GM12878 (cell line): ENCODE measurements around the gene CDYL. TPM values are rescaled to one million over a fixed set of nuclear protein-coding genes. Genes with fewer than 3 reads are reported as not detected.

Experiments
- ATAC-seq: fragments of 200-7000 bp; cut with Tn5 transposase; 3 replicates; pipeline ENCODE4 v1.9.1; 2020; ENCODE audit warnings: mild to moderate bottlenecking, moderate library complexity
- BruUV-seq: library from RNA; stranded (reverse); fragments of 400-500 nt; replicated peaks from 2 replicates; lab custom pipeline; 2021; lab: Mats Ljungman, UMichigan
- CTCF ChIA-PET: fragments of 300-600 bp; sonication (Branson Sonifier 250); formaldehyde crosslinking; extraction: SDS; loops from one replicate; lab custom pipeline; 2021; ENCODE audit warnings: inconsistent platforms; lab: Yijun Ruan, JAX
- POLR2A ChIA-PET: fragments of 350-600 bp; formaldehyde crosslinking; extraction: SDS; loops from one replicate; lab custom pipeline; 2021; ENCODE audit warnings: inconsistent platforms; lab: Charles Lee
- RAD21 ChIA-PET: fragments of 300-600 bp; sonication (Branson Sonifier 250); formaldehyde crosslinking; loops from one replicate; lab custom pipeline; 2023; ENCODE audit warnings: antibody characterized with exemption; ENCODE audit not compliant: unreplicated experiment; lab: Charles Lee
- SMC1A ChIA-PET: fragments of 300-600 bp; sonication (Branson Sonifier 250); formaldehyde crosslinking; loops from one replicate; lab custom pipeline; 2023; ENCODE audit not compliant: unreplicated experiment, uncharacterized antibody; lab: Charles Lee
- DNase-seq: peaks from one replicate; pipeline ENCODE4 v3.0.0-alpha.2; 2011; ENCODE audit warnings: low read depth, low spot score
- FAIRE-seq: peaks from 3 replicates; lab custom pipeline; 2011; peaks lifted over from hg19 to GRCh38; lab: Jason Lieb, UNC
- H2AFZ ChIP-seq: 2 replicates; pipeline ENCODE4 v1.6.0; 2011; ENCODE audit warnings: low read depth, low read length, control low read depth; ENCODE audit not compliant: control insufficient read depth
- H3K27ac ChIP-seq: 2 replicates; pipeline ENCODE4 v1.5.1; 2011; ENCODE audit warnings: control low read depth; ENCODE audit not compliant: control insufficient read depth, insufficient read depth
- H3K27me3 ChIP-seq, 2 experiments: replicated peaks in 1 of 2; 2 replicates each; pipeline versions ENCODE4 v1.6.0 to v1.6.1; 2011; ENCODE audit warnings: low read length in 1 of 2; ENCODE audit not compliant: control insufficient read depth in 2 of 2, insufficient read depth in 2 of 2
- H3K36me3 ChIP-seq, 2 experiments: 2 replicates each; pipeline ENCODE4 v1.5.1; 2011; ENCODE audit warnings: low read length in 1 of 2; ENCODE audit not compliant: control insufficient read depth in 2 of 2, insufficient read depth in 2 of 2
- H3K4me1 ChIP-seq: 2 replicates; pipeline ENCODE4 v1.6.1; 2011; ENCODE audit warnings: mild to moderate bottlenecking, low read length, moderate library complexity, mixed read lengths; ENCODE audit not compliant: control insufficient read depth, insufficient read depth
- H3K4me2 ChIP-seq: 2 replicates; pipeline ENCODE4 v1.6.0; 2011; ENCODE audit warnings: control low read depth; ENCODE audit not compliant: control insufficient read depth, insufficient read depth
- H3K4me3 ChIP-seq: fragments of 200-600 bp; sonication (generic); 2 replicates; pipeline ENCODE4 v1.5.1; 2016
- H3K79me2 ChIP-seq: 2 replicates; pipeline ENCODE4 v1.6.0; 2011; ENCODE audit warnings: low read length; ENCODE audit not compliant: control insufficient read depth, insufficient read depth
- H3K9ac ChIP-seq: 2 replicates; pipeline ENCODE4 v1.8.0; 2011; ENCODE audit warnings: low read length, control low read depth, mixed read lengths; ENCODE audit not compliant: control insufficient read depth, insufficient read depth
- H3K9me3 ChIP-seq: replicated peaks from 3 replicates; pipeline ENCODE4 v1.5.1; 2011; ENCODE audit warnings: mild to moderate bottlenecking, low read length; ENCODE audit not compliant: control insufficient read depth, insufficient read depth
- H4K20me1 ChIP-seq: 2 replicates; pipeline ENCODE4 v1.6.0; 2011; ENCODE audit not compliant: control insufficient read depth, insufficient read depth
- CHD1 ChIP-seq: IDR thresholded peaks from 2 replicates; pipeline ENCODE4 v1.6.1; 2012; ENCODE audit warnings: low read depth, low read length, improper control_type of control experiment
- ETV6 ChIP-seq, 2 experiments: fragments of 450-650 bp in 1 of 2; IDR thresholded peaks in 1 of 2; conservative IDR thresholded peaks in 1 of 2; 2 replicates each; pipeline ENCODE4 v1.6.1; 2014; ENCODE audit warnings: antibody characterized with exemption in 1 of 2, borderline replicate concordance in 1 of 2, low read depth in 1 of 2, mild to moderate bottlenecking in 1 of 2, moderate library complexity in 1 of 2
- HDAC2 ChIP-seq: fragments of 200-600 bp; sonication (generic); IDR thresholded peaks from 2 replicates; pipeline ENCODE4 v1.6.1; 2017
- IKZF1 ChIP-seq: fragments of 450-650 bp; conservative IDR thresholded peaks from 2 replicates; pipeline ENCODE4 v1.6.1; 2017; ENCODE audit warnings: antibody characterized with exemption, mild to moderate bottlenecking
- IKZF2 ChIP-seq, 2 experiments: fragments of 450-650 bp; IDR thresholded peaks; 2 replicates each; pipeline ENCODE4 v1.6.1; 2017; ENCODE audit warnings: mild to moderate bottlenecking in 2 of 2, moderate library complexity in 2 of 2
- MEF2B ChIP-seq: fragments of 450-650 bp; IDR thresholded peaks from 2 replicates; pipeline ENCODE4 v1.6.1; 2018; ENCODE audit warnings: mild to moderate bottlenecking, moderate library complexity; ENCODE audit not compliant: partially characterized antibody, poor library complexity, severe bottlenecking
- NR2C1 ChIP-seq: fragments of 450-650 bp; IDR thresholded peaks from 2 replicates; pipeline ENCODE4 v1.6.1; 2017; ENCODE audit warnings: antibody characterized with exemption, mild to moderate bottlenecking, moderate library complexity
- POU2F2 ChIP-seq: IDR thresholded peaks from 3 replicates; pipeline ENCODE4 v1.6.1; 2011; ENCODE audit warnings: low read depth, mild to moderate bottlenecking, low read length, borderline replicate concordance
- SIX5 ChIP-seq: IDR thresholded peaks from 2 replicates; pipeline ENCODE4 v1.6.1; 2011; ENCODE audit warnings: mild to moderate bottlenecking, low read depth, low read length, moderate library complexity; ENCODE audit not compliant: severe bottlenecking
- TCF7 ChIP-seq: IDR thresholded peaks from 2 replicates; pipeline ENCODE4 v1.6.1; 2014; ENCODE audit warnings: antibody characterized with exemption, borderline replicate concordance
- USF1 ChIP-seq: IDR thresholded peaks from 2 replicates; pipeline ENCODE4 v1.6.1; 2011; ENCODE audit warnings: borderline replicate concordance, low read depth, mild to moderate bottlenecking, moderate library complexity, mixed read lengths, low read length; ENCODE audit not compliant: insufficient read depth; ENCODE audit errors: extremely low read length
- YY1 ChIP-seq: IDR thresholded peaks from 2 replicates; pipeline ENCODE4 v1.6.1; 2011; ENCODE audit warnings: low read depth, mild to moderate bottlenecking, low read length
- ZNF622 ChIP-seq: fragments of 450-650 bp; IDR thresholded peaks from 2 replicates; pipeline ENCODE4 v1.6.1; 2017; ENCODE audit warnings: mild to moderate bottlenecking, inconsistent platforms
- WGBS: methylation state at CpG from one replicate; pipeline ENCODE4 v1.1.6; 2016; ENCODE audit warnings: low lambda C conversion rate; ENCODE audit not compliant: insufficient replicate concordance, insufficient coverage; ENCODE audit errors: missing lambda C conversion rate; 5-methylcytosine and 5-hydroxymethylcytosine counted together
- in situ Hi-C: fragments of 300-500 bp; cut with MboI; formaldehyde crosslinking; loops from 9 replicates; pipeline ENCODE4 v1.14.3; 2018; ENCODE audit warnings: mixed read lengths
- intact Hi-C: fragments of 100-400 bp; cut with micrococcal nuclease; formaldehyde crosslinking; loops from one replicate; pipeline ENCODE4 v1.14.2; 2022; ENCODE audit not compliant: unreplicated experiment
- polyA plus RNA-seq, 11 experiments: library from polyadenylated mRNA; depleted of rRNA in 4 of 11; unstranded in 6 of 11; stranded (reverse) in 5 of 11; fragments of >200 nt; fragmentation: Nextera tagmentation in 4 of 11; fragmentation: Illumina TruSeq in 1 of 11; extraction: Ambion mirVana in 4 of 11; extraction: Trizol in 1 of 11; gene quantifications; 1 replicate in 1 of 11; 2 replicates in 10 of 11; pipeline versions ENCODE4 v1.2.1 to v1.2.3, GENCODE V29; 2011 to 2016; ENCODE audit warnings: inconsistent platforms in 2 of 11, missing spikeins in 2 of 11, low read depth in 1 of 11
- total RNA-seq, 4 experiments: library from RNA; depleted of rRNA in 3 of 4; stranded (reverse); fragments of >200 nt in 3 of 4; fragmentation: Illumina TruSeq in 1 of 4; extraction: Trizol in 1 of 4; gene quantifications; 2 replicates each; pipeline versions ENCODE4 v1.2.1 to v1.2.3, GENCODE V29; 2013 to 2021
- TF ChIP-seq, protein P1 (sequence below): IDR thresholded peaks from 2 replicates; pipeline ENCODE4 v1.6.1; 2011; ENCODE audit warnings: mild to moderate bottlenecking, low read depth, low read length, moderate library complexity; ENCODE audit not compliant: insufficient replicate concordance
- TF ChIP-seq, protein P2 (sequence below): IDR thresholded peaks from 2 replicates; pipeline ENCODE4 v1.6.1; 2012; ENCODE audit warnings: mild to moderate bottlenecking, low read depth, low read length
- TF ChIP-seq, protein P3 (sequence below): IDR thresholded peaks from 2 replicates; pipeline ENCODE4 v1.6.1; 2011; ENCODE audit warnings: low read depth, low read length, improper control_type of control experiment, borderline replicate concordance

The CDYL gene
- total and polyA plus RNA-seq, 10 of the 15 experiments (the other 5 are each of a cell fraction or from before 2014, with no cell fraction given): 9.3 to 61.2 (median 28.5) TPM

- Histone ChIP-seq H3K4me1 (no peaks in the 10 kb centered on the region), H3K27me3 (peaks cover 0 to 4% of the 10 kb centered on the region in 2 experiments; a peak in 1 of 4 replicates), H3K27ac (no peak overlapping the region), H3K9ac (no peak overlapping the region), H3K36me3 (no peaks in the 10 kb centered on the region), H2AFZ (no peak overlapping the region), H4K20me1 (no peaks in the 10 kb centered on the region), H3K79me2 (no peaks in the 10 kb centered on the region), H3K4me3 (no peak overlapping the region), H3K4me2 (no peak overlapping the region), H3K9me3 (no peaks in the 10 kb centered on the region)
- FAIRE-seq (no peak), ATAC-seq (no peak), DNase-seq (no peak)
- POLR2A ChIA-PET: no interaction called here
- SMC1A ChIA-PET: interaction anchor here (0.9 to 1.3 kb wide), 3 partner anchors 10 to 195 kb away, joined by 3 read pairs; no protein-coding TSS in a partner anchor
- WGBS: 65% methylated on average over 2 of the region's 2 CpGs
- CTCF ChIA-PET: interaction anchor here (0.6 kb wide), 1 partner anchor 19 kb away, joined by 3 read pairs; no protein-coding TSS in a partner anchor
- in situ Hi-C loops (no loop called here), intact Hi-C loops (no loop called here)
- no TSS peak for BruUV-seq
- RAD21 ChIA-PET: interaction anchor here (0.5 kb wide), 1 partner anchor 244 kb away, joined by 3 read pairs; no protein-coding TSS in a partner anchor
- no peak for TF ChIP-seq IKZF2 (IDR thresholded peaks at IDR 0.05)
- no peak for TF ChIP-seq SIX5
- TF ChIP-seq, protein P1, sequence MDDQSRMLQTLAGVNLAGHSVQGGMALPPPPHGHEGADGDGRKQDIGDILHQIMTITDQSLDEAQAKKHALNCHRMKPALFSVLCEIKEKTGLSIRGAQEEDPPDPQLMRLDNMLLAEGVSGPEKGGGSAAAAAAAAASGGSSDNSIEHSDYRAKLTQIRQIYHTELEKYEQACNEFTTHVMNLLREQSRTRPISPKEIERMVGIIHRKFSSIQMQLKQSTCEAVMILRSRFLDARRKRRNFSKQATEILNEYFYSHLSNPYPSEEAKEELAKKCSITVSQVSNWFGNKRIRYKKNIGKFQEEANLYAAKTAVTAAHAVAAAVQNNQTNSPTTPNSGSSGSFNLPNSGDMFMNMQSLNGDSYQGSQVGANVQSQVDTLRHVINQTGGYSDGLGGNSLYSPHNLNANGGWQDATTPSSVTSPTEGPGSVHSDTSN: no peak
- no peak for TF ChIP-seq CHD1
- no peak for TF ChIP-seq ZNF622
- no peak for TF ChIP-seq HDAC2
- TF ChIP-seq TCF7: no peak
- no peak for TF ChIP-seq ETV6 (conservative IDR thresholded peaks at IDR 0.05 in 1 of 2, IDR thresholded peaks at IDR 0.05 in 1 of 2; ENCODE audit: borderline replicate concordance in 1 of 2, low read depth in 1 of 2)
- no peak for TF ChIP-seq POU2F2
- TF ChIP-seq NR2C1: no peak
- no peak for TF ChIP-seq YY1
- TF ChIP-seq USF1: no peak
- no peak for TF ChIP-seq IKZF1
- TF ChIP-seq, protein P2, sequence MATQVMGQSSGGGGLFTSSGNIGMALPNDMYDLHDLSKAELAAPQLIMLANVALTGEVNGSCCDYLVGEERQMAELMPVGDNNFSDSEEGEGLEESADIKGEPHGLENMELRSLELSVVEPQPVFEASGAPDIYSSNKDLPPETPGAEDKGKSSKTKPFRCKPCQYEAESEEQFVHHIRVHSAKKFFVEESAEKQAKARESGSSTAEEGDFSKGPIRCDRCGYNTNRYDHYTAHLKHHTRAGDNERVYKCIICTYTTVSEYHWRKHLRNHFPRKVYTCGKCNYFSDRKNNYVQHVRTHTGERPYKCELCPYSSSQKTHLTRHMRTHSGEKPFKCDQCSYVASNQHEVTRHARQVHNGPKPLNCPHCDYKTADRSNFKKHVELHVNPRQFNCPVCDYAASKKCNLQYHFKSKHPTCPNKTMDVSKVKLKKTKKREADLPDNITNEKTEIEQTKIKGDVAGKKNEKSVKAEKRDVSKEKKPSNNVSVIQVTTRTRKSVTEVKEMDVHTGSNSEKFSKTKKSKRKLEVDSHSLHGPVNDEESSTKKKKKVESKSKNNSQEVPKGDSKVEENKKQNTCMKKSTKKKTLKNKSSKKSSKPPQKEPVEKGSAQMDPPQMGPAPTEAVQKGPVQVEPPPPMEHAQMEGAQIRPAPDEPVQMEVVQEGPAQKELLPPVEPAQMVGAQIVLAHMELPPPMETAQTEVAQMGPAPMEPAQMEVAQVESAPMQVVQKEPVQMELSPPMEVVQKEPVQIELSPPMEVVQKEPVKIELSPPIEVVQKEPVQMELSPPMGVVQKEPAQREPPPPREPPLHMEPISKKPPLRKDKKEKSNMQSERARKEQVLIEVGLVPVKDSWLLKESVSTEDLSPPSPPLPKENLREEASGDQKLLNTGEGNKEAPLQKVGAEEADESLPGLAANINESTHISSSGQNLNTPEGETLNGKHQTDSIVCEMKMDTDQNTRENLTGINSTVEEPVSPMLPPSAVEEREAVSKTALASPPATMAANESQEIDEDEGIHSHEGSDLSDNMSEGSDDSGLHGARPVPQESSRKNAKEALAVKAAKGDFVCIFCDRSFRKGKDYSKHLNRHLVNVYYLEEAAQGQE: no peak
- TF ChIP-seq MEF2B: no peak
- TF ChIP-seq, protein P3, sequence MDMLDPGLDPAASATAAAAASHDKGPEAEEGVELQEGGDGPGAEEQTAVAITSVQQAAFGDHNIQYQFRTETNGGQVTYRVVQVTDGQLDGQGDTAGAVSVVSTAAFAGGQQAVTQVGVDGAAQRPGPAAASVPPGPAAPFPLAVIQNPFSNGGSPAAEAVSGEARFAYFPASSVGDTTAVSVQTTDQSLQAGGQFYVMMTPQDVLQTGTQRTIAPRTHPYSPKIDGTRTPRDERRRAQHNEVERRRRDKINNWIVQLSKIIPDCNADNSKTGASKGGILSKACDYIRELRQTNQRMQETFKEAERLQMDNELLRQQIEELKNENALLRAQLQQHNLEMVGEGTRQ: no peak
Measured at GRCh38 chr6:4743062-4743461, 33.1 kb upstream of the CDYL start.
